Astrocyte of the spinal cord (primary cell): ENCODE measurements around the gene MAGI2.

Experiments
- DNase-seq: peaks from one replicate; pipeline ENCODE4 v3.0.0; 2011; ENCODE audit warnings: low read depth, low spot score
- H3K4me3 ChIP-seq: 2 replicates; pipeline ENCODE4 v1.5.1; 2011; ENCODE audit warnings: low read depth, mild to moderate bottlenecking, low read length, moderate library complexity
- in situ Hi-C: cut with HindIII; loops from 2 replicates; pipeline ENCODE4 v1.10.0; 2017; ENCODE audit warnings: low sequenced_read_pairs
- TF ChIP-seq, protein P1 (sequence below): IDR thresholded peaks from 2 replicates; pipeline ENCODE4 v1.5.1; 2012; ENCODE audit warnings: low read depth, mild to moderate bottlenecking, low read length, inconsistent platforms

MAGI2 gene

DNA sequence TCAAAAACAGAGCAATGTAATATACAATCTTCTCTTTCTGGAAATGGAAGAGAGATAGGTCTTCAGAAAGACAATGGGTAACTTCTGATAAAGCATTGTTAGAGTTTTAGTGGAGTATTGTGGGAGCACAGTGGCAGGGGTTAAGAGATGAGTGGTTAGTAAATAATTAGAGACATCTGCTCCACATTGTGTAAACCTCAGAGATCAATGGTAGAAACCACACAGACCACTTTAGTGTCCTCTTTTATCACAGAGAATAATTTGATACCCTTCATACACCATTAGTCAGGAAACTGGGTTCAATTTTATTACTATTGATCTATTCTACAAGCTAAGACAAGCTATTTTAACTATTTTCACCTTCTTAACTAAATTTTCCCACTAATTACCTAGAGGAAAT lies 35.9 kb upstream of the MAGI2 start:
- TF ChIP-seq, protein P1, sequence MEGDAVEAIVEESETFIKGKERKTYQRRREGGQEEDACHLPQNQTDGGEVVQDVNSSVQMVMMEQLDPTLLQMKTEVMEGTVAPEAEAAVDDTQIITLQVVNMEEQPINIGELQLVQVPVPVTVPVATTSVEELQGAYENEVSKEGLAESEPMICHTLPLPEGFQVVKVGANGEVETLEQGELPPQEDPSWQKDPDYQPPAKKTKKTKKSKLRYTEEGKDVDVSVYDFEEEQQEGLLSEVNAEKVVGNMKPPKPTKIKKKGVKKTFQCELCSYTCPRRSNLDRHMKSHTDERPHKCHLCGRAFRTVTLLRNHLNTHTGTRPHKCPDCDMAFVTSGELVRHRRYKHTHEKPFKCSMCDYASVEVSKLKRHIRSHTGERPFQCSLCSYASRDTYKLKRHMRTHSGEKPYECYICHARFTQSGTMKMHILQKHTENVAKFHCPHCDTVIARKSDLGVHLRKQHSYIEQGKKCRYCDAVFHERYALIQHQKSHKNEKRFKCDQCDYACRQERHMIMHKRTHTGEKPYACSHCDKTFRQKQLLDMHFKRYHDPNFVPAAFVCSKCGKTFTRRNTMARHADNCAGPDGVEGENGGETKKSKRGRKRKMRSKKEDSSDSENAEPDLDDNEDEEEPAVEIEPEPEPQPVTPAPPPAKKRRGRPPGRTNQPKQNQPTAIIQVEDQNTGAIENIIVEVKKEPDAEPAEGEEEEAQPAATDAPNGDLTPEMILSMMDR: no peak
- in situ Hi-C loops: no loop called here
- H3K4me3 ChIP-seq: no peak overlapping the region
- no peak for DNase-seq

DNA sequence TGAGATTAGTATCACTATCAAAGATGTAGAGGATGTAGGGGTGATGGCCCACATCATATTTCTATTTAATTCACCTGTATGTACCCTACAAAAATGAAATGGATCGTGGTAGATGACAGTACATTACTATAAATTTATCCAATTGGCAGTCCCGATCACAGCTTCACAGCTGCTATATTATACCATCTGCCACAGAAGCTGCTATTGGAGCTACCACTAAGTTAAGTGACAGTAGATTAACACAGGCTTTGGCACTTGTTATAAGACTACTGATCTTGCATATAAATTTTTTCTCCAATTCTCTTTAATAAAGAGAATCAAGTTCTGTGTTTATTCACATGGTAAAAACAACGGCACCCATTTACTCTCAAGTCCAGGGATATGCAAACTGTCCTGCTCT lies 24.9 kb upstream of the MAGI2 start:
- TF ChIP-seq, protein P1: no peak
- in situ Hi-C loops: no loop called here
- no peak overlapping the region for H3K4me3 ChIP-seq
- DNase-seq: no peak

DNA sequence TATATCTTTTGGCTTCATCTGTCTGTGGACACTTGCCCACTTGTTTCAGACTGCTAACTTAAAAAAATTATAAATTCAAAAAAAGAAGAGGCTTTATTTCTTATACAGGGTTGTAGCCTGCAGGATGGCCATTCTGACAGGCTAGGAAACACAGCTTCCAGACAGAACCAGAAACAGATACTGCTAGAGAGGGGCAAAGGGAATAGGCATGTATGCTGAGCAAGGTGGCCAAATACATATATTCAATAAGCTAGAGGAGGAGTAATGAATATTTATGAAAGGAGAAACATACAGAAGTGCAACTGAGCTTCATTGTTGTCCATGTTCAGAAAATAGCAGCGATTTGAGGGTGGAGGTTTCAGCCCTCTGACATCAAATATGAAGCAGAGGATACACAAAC lies 22.0 kb upstream of the MAGI2 start:
- no peak for DNase-seq
- TF ChIP-seq, protein P1: no peak
- in situ Hi-C loops: no loop called here
- no peak overlapping the region for H3K4me3 ChIP-seq

DNA sequence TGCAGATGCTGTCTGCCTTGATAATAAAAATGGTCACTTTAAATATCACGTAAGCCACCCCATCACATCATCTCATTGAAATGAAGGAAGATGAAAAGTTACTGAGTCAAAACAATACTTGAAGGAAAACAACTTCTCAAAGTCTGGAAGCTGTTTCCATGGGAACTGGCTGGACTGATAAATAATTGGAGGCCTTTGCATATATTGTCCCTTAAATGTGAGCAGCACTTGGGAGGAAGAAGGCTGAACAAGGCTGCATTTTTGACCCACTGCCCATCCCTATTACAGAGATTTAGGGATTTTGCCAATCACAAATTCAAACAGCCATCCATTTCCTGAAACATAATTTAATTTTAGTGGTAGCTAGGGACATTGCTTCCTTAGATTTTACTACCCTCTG lies 18.2 kb upstream of the MAGI2 start:
- DNase-seq: no peak
- no peak overlapping the region for H3K4me3 ChIP-seq
- in situ Hi-C loops: no loop called here
- TF ChIP-seq, protein P1: no peak

DNA sequence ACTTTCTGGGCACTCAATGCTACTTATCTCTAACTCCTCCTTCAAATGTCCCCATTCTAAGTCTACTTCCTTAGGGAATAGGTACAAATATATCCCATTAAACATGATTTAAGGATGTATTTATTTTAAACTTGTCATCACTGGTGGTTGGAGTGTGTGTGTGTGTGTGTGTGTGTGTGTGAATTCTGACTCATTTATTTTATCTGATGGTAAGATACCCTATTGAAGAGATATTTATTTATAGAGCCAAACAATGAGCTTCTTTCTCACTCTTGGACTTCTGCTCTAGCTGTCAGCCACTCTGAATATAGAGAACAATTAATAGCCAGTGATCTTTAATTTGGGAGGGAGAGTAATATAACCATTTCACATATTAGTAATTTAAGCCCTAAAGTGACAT lies 17.8 kb upstream of the MAGI2 start:
- in situ Hi-C loops: no loop called here
- TF ChIP-seq, protein P1: no peak
- no peak for DNase-seq
- H3K4me3 ChIP-seq: no peak overlapping the region

DNA sequence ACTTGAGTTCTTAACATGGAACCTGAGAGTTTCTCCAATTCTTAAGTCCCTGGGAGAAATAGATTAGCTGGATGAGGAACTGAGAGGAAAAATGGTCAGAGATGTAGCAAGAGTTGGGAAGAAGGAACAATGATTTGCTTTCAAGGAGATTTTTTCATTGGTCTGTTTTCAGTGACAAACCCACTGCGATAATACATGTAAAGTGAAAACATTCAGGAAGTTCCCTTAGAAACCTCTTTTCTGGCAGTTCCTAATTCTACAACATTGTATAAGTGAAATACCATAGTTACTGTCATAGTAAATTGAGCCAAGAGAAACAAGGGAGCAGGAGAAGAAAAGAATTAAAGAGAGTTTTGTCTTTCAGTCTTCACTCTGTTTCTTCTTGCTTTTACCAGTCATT lies 12.1 kb upstream of the MAGI2 start:
- in situ Hi-C loops: no loop called here
- no peak overlapping the region for H3K4me3 ChIP-seq
- TF ChIP-seq, protein P1: no peak
- no peak for DNase-seq

DNA sequence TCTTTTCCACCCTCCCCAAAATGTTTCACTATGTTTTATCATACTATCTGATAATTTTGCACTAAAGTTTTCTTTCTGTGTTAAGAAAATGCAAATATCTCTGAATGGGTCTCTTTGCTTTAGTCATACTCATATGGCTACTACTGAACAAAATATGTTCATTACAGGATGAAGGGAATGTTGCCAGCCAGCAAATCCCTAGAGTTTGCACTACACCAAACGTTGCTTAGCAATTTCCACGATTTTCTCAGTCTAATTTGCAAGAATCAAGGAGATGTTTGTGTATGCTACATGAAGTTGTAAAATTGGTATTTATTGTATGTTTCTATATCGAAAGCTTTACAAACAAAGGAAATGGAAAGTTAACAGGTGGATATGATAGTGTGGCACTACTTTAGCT lies 10.6 kb upstream of the MAGI2 start:
- no peak for DNase-seq
- H3K4me3 ChIP-seq: no peak overlapping the region
- TF ChIP-seq, protein P1: no peak
- in situ Hi-C loops: no loop called here
